Esophagus squamous epithelium (tissue), 4 donors: ENCODE measurements around the gene RALGPS1.

Experiments used
- CTCF ChIP-seq, 6 experiments: fragments of 450-650 bp in 4 of 6; fragments of 200-600 bp in 2 of 6; sonication (generic) in 2 of 6; IDR thresholded peaks; one replicate each; pipeline ENCODE4 v1.5.1; 2016 to 2019; ENCODE audit warnings: antibody characterized with exemption in 6 of 6, mild to moderate bottlenecking in 4 of 6, moderate library complexity in 4 of 6
- POLR2A ChIP-seq, 4 donors: fragments of 450-650 bp; IDR thresholded peaks; one replicate each; pipeline ENCODE4 v1.6.1; 2017; ENCODE audit warnings: antibody characterized with exemption in 4 of 4, mild to moderate bottlenecking in 4 of 4, moderate library complexity in 3 of 4

- TF ChIP-seq CTCF (IDR thresholded peaks at IDR 0.05) (no peak), POLR2A (IDR thresholded peaks at IDR 0.05) (no peak)
Measured at GRCh38 chr9:127155314-127155960, 240.9 kb downstream of the RALGPS1 start.
